ENCODE results near the gene IL22RA2.

The IL22RA2 gene

GRCh38 chr6:137102851-137103492 lies 70.5 kb downstream of the IL22RA2 start:
- TF ChIP-seq CTCF (IDR thresholded peaks at IDR 0.05; ENCODE audit: control insufficient read depth, insufficient read depth, low read depth, low read length, missing control alignments) = no peak
- H3K4me3 ChIP-seq (ENCODE audit: control insufficient read depth, low read depth, low read length) = no peak overlapping the region
- no peak for DNase-seq (ENCODE audit: low read depth)

GRCh38 chr6:137102050-137102848 lies 71.2 kb downstream of the IL22RA2 start:
- no peak overlapping the region for H3K4me3 ChIP-seq (ENCODE audit: control insufficient read depth, low read depth, low read length)
- no peak for TF ChIP-seq CTCF (IDR thresholded peaks at IDR 0.05; ENCODE audit: control insufficient read depth, insufficient read depth, low read depth, low read length, missing control alignments)
- DNase-seq (ENCODE audit: low read depth) = no peak

GRCh38 chr6:137099689-137100403 lies 73.6 kb downstream of the IL22RA2 start:
- DNase-seq (ENCODE audit: low read depth) = no peak
- TF ChIP-seq CTCF (IDR thresholded peaks at IDR 0.05; ENCODE audit: control insufficient read depth, insufficient read depth, low read depth, low read length, missing control alignments) = no peak

GRCh38 chr6:137097526-137097925 lies 75.9 kb downstream of the IL22RA2 start:
- no peak for DNase-seq (ENCODE audit: low read depth)
- no peak overlapping the region for H3K4me3 ChIP-seq (ENCODE audit: control insufficient read depth, low read depth, low read length)
- TF ChIP-seq CTCF (IDR thresholded peaks at IDR 0.05; ENCODE audit: control insufficient read depth, insufficient read depth, low read depth, low read length, missing control alignments) = no peak

More at GRCh38 chr6:137099689-137100403, 73.6 kb downstream of the IL22RA2 start:
- no peak overlapping the region for H3K4me3 ChIP-seq (ENCODE audit: control insufficient read depth, low read depth, low read length)

GRCh38 chr6:137097057-137097456 lies 76.4 kb downstream of the IL22RA2 start:
- DNase-seq (ENCODE audit: low read depth) = no peak
- no peak overlapping the region for H3K4me3 ChIP-seq (ENCODE audit: control insufficient read depth, low read depth, low read length)
- no peak for TF ChIP-seq CTCF (IDR thresholded peaks at IDR 0.05; ENCODE audit: control insufficient read depth, insufficient read depth, low read depth, low read length, missing control alignments)

- no peak overlapping the region for H3K4me3 ChIP-seq (ENCODE audit: control insufficient read depth, low read depth, low read length)
- no peak for DNase-seq (ENCODE audit: low read depth)
- TF ChIP-seq CTCF (IDR thresholded peaks at IDR 0.05; ENCODE audit: control insufficient read depth, insufficient read depth, low read depth, low read length, missing control alignments) = no peak
These were observed 77.7 kb downstream of the IL22RA2 start for GRCh38 chr6:137095651-137096238.
